CD4-positive, alpha-beta T cell treated with Interleukin-12 subunit alpha and Interleukin-12 subunit beta, for 1 hour (primary cell): ENCODE data around the gene CD79A.

Experiments used
- DNase-seq: peaks from one replicate; pipeline ENCODE4 v3.0.0-alpha.2; 2020

The CD79A gene

DNA sequence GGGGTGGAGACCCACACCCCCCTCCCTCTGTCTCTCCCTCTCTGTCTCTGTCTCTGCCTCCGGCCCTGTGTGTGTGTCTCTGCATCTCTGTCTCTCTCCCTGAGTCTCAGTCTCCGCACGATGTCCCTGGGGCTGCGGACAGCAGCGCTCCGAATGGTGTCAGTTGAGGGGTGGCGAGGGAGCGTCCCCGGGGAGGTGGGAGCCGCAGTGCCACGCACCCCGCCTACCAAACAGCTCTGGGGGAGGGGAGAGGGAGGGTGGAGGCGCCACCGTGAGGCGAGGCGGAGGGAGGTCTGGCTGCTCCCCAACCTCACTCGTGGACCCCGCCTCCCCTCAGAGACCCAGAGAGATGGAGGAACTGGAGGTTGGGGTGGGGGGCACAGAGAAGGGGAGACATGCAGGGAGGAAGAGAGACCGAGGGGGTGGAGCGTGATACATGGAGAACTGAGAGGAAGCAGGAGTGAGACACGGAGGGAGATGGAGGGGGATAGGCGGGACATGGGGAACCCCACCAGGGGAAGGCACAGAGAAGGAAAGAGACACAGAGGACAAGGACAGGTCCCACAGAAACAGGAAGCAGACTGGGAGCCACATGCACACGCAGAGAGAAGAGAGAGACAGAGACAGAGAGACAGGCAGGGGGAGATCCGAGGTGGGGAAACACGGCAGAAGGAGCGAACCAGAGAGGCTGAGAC is 44.0 kb downstream of the CD79A start:
- DNase-seq: no peak

DNA sequence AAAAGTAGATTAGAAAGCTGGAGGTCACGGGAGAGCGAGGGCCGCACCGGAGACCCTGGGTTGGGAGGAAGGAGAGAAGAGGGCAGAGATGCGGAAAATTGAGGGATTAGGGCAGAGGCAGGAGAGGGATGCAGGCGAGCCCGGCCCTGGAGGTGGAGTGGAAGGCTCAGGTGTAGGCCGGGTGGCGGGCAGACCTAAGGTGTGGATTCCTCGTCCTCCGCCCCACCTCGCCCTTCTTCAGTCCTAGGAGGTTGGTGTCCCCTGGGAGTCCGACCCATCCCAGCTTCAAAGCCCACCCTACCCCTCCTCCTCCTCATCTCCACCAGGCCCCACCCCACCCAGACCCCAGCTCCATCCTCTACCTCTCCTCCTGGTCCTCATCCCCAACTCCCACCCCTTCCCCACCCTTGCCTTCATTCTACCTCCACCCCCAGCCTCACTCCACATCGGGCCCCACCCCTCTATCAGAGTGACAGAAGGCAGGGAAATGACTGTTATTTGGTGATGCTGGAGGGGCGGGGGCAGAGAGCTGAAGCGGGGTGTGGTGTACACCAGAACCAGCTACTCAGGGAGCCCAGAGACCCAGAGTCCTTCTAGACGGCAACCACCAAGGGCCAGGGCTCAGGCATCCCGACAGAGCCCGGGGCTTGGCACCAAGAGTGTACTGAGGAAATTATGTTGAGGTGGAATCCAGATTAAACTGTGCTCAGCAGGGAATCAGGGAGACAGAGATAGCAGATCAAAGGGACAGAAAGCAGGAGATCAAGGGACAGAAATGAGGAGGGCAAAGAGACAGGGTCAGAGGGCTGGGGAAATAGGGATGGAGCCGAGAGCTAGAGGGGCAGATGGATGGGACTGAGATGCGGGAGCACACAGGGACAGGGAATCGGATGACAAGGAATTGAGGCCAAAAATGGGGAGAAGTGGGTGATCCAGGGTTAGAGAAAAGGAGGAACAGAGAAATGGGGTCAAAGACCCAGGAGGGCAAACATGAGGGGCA is 44.8 kb downstream of the CD79A start:
- no peak for DNase-seq

DNA sequence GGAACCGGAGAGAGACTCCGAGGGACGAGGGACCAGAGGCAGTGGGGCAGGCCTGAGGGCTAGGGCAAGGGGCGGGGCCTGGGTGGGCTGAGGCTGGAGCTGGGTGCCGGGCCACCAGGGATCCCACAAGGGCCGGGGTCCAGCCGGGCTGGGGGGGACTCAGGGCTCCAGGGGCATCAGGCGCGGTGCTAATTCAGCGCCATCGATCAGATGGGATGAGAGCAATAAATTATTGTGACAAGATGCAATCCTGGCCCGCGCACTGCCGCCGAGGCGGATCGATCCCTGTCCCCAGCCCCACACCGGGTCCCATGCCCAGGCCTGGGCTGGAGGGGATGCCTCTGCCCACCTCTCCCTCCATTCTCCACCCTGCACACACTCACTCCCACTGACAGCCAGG is 45.5 kb downstream of the CD79A start:
- no peak for DNase-seq

DNA sequence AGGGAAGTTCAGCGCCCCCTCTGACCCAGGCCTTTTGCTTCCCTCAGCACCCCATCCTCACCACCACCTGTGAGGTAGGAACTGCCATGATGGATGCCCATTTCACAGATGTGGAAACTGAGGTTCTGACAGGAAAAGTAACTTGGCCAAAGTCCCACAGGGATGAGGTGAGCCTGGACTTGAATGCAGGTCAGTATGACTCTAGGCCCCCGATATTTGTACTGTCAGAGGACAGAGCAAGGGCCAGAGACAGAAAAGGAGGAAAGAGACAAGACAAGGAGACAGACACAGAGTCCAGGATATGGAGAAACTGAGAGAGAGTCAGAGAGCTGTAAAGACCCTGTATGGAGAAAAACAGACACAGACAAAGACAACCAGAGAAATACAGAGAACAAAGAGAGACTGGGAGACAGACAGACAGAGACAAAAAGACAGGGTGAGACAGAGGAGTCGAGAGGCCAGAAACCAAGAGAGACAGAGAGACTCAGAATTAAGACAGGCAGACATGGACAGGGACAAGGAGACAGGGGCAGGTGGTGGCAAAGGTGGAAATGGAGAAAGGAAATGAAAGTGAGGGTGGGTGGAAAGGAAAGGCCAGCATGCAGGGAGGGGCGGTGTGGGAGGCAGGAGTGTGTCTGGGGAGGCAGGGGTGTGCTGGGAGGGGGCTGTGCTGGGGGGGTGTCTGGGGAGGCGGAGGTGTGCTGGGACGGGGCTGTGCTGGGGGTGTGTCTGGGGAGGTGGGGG is 46.1 kb downstream of the CD79A start:
- no peak for DNase-seq

DNA sequence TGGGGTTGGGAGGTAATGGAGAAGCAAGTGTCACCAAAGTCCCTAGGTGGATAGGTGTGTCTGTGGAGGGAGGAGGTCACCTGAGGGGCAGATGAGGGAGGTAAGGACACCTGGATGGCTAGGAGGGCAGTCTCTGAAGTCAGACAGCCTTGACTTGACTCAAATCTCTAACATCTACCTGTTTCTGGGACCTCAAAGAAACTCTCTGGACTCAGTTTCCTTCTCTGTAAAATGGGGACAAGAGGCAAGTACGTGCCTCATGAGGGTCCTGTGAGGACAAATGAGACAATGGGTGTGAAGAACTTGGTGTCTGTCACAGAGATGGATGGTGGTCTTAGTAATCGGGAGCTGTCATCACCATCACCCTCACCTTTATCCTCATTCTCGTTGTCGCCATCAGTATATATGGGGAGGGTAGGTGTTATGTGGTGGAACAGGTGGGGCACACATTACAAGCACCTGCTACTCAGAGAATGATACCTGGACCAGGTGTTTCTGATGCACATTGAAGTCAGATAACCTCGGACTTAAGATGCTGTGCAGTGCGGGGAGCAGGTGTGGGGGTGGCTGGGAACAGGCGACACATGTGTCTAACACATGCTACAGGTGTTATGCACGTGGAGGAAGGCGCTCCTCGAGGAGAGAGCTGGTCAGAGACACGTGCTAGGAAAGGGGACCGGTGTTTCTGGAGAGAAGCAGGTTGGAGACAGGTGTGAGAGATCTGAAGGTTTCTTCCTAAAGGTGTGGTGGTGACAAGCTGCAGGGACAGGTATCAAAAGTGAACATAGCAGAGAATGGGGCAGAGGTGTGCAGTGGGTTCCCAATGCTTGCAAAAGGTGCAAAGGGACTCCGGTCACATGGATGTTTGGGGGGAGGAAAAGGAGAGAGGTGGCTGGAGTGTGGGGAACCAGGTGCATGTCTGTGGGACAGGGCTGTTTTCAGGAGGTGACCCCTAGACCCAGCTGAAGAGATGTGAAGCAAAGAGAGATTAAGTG is 47.4 kb downstream of the CD79A start:
- no peak for DNase-seq

DNA sequence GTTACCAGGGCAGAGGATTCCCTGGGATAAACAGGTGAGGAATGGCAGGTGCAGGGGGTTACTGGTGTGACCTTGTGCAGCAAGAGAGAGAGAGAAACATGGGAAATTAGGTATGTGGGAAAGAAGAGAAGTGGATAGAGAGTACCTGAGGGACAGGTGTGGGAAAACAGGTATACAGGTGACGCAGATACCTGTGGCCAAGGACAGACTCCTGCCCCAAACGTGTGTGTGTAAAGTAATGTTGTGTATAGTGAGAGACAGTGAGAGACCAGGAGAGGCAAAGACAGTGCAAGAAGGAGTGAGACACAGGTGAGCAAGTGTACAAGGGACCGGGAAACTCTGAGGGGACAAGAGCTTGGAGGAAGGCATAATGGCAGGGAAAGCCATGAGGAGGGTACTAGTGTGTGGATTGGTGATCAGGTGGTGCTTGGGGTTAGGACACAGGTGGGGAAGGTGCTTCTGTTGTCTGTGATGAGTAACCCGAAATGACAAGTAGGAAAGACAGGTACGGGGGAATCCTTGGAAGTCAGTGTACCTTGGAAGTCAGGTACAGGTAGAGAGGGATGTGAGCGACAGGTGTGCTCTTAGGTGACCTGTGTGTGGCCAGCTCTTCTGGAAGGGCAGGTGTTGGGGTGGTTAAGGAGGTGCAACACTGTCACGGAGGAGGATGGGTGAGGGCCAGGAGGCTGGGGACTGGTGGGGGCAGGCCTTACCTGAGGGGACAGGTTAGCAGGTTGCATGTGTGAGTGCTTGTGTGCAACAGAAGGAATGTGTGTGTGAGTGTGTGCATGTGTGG is 48.3 kb downstream of the CD79A start:
- no peak for DNase-seq

DNA sequence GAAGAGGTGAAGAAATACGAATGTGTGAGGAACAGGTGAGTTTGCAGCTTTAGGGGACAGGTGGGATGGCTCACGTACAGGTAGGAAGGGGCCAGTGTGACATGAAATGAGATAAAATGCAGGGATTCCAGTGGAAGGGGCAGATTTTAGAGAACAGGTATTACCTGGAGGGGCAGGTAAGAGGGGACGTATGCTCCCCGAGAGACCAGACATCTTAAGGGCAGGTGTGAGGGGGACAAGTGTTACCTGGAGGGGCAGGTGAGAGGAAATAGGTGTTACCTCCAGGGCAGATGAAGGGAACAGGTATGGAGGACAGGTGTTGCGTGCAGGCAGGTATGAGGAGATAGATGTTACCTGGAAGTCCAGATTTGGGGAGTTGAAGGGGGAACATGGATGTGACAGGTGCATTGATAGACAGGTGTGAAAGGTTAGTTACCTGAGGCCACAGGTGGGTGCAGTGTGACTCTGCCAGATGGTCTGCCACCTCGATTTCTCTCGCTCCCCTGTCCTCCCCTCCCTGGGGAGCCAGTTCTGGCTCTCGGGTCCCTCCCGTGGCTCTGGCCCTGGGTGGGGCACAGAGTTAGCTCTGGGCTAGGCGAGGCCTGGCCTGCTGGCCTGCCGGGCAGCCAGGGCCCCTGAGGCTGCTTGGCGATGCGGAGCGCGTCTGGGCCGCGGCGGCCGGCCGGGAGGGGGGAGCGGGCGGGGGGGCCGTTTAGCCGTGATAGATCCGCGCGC is 49.1 kb downstream of the CD79A start:
- no peak for DNase-seq

DNA sequence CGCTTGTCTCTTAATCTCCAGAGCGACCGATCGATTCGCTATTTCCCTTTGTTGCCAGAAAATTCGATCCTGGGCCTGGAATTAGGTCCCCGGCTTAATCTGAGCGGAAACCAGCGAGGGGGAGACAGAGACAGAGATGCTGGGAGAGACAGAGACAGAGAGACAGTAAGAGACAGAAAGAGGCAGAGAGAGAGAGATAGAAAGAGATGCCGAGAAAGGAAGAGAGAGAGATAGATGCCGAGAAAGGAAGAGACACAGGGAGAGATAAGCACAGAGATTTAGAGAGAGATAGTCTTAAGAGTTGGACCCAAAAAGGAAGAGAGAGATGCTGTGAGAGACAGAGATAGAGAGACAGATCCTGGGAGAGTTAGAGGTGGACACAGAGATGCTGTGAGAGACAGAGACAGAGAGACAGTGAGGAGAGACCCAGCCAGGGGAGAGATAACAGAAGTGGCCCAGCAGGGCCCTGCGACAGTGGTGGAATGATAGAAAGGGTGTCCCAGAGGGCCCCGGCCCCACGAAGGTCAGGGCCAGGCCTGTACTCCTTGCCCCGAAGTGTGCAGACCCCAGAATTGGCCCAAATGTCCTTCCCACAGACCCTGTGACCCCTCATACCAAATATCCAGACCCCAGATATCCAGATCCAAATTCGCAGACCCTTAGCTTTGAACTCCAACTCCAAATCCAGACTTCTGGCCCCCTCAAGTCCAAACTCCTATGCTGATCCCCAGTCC is 49.9 kb downstream of the CD79A start:
- no peak for DNase-seq

DNA sequence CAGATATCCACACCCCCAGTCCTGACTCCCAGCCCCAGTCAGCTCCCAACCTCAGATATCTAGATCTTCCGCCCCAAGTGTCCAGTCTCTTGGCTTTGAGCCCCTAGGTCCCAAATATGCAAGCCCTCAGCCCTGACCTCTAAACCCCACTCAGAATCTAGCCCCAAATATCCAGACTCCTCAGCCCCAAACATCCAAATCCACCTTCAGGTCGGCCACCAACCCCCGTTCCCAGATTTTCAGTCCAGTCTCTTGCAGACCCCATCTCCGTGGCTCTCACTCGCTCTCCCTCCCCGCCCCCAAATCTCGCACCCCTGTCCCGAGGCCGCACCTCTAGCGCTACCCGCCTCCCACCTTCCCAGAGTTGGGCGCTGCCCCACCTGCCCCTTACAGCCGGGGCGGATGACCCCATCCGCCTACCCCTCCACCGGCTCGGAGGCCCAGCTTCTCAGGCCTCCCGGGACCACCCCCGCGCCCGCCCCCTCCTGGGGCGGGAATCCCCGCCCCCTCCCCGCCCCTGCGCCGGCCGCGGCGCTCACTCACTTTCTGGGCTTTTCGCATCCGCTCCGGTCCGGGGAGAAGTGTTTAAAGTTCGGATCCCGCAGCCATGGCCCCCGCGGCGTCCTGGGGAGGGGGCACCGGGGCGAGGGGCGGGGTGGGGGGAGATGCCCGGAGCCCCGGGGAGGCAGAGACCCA is 50.6 kb downstream of the CD79A start:
- peak; percentile 47 for DNase-seq

DNA sequence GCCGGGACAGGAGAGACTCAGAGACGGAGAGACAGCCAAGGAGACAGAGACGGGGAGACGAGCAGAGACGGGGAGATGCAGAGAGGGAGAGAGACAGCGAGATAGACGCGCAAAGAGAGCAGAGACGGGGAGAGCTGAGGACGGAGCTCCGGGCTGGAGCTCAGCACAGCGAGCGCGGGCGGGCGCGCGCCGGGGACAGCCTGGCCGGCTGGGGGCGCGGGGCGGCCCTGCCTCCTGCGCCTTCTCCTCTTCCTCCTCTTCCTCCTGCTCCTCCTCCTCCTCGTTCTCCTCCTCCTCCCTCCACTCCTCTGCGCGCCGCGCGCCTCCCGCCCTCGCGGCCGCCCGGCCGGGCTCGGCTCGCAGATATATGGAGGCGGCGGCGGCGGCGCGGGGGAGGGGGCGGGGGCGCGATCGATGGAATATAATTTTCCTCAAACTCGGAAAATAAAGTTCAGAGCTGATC is 51.2 kb downstream of the CD79A start, which contains the start of gene ERFL:
TSS of gene ERFL (minus strand) at position 229 of the 463 bp plus-strand sequence. CDS start 15,530 bp downstream, outside the sequence.
- peak; percentile 30 for DNase-seq

DNA sequence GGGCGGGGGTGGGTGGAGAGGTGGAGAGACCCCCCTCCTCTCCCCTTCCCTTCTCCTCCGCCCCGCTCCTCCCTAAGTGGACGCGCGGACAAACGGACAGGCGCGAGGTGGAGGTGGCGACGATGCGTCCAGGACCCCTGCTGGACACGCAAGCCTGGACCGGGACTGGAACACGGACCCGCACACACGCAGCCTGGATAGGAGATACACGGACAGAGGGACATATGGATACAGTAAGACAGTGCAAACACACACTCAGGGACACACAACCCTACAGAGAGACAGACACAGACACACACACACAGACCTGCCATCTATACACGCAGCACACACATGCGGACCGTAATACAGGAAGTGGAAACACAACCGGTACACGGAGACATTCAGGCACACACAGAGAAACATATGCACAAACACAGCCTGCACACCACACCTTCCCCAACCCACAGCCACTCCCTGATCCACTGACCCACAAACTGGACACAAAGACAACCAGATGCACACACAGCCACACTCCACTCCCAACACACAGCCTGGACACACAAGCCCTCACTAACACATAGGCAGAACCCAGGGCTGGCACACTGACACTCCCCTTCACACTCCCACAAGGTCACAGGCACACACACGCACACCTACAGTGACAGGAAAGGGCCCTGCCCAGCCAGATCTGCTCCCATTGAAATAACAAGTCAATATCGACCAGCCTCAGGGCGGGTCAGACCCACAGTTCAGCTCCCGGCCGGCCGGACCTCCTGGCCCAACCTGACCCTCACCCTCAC is 51.9 kb downstream of the CD79A start:
- peak; percentile 56 for DNase-seq

DNA sequence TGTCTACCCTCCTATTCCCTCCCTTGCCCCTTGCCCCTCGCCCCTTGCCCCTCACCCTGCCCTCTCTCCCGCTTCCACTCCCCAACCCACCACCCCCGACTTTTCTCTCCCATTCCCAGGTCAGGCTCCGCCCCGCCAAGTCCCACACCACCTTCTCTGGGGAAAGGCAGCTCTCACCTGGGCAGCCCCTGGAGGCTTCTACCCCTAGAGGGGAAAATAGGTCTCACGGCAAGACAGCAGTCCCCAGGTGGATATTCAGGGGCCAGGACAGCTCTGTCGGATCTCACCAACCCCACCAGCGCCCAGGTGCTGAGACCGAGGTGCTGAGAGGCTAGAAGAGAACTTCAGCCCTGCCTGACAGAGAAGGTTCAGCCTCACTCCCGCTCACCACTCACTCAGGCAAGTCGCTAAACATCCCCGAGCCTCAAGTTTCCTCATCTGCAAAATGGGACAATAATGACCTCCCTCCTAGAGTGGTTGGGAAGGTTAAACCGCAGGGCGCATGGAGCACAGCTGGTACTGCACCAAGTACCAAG is 52.5 kb downstream of the CD79A start:
- DNase-seq: no peak

DNA sequence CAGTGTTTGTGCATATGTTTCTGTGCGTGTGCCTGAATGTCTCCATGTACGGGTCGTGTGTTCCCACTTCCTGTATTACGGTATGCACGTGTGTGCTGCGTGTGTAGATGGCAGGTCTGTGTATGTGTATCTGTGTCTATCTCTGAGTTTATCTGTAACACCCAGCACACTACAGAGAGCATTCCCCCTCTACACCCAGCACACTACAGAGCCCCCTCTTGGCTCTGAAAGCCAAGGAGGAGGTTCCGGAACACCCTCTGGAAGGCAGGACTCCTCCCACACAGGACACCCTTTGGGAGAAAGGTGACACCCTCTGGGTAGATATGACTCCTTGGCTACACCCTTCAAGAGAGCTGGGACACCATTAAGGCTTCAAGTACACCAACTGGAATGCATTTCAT is 53.2 kb downstream of the CD79A start:
- DNase-seq: no peak
